HG02610 (cell line): Measurements from ENCODE around the gene ECM1.

ENCODE experiments used
- ATAC-seq: cut with Tn5 transposase; IDR thresholded peaks from one replicate; pipeline ENCODE4 v1.9.1; 2021; ENCODE audit warnings: mild to moderate bottlenecking, moderate library complexity; ENCODE audit not compliant: unreplicated experiment

The ECM1 gene

GRCh38 chr1:150511985-150512660, 4.2 kb downstream of the ECM1 start:
- ATAC-seq, result no peak

DNA sequence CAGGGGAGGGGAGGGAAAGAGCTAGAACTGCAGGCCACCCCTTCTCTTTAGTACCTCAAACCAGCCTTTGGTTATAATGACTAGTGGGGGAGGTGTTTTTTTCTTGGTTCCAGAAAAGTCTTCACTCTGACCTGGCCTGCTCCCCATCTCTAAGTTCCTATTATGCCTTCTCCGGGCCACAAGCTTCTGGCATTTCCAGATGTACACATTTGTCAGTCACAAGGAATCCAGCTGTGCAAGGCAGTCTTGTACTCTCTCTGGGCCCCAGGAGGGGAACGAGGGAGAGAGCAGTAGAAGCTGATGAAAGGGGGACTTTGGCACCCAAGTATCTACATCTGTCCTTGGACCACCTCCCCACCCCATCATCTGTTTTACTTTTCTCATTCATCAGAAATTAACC, 4.9 kb downstream of the ECM1 start:
- ATAC-seq, result no peak

DNA sequence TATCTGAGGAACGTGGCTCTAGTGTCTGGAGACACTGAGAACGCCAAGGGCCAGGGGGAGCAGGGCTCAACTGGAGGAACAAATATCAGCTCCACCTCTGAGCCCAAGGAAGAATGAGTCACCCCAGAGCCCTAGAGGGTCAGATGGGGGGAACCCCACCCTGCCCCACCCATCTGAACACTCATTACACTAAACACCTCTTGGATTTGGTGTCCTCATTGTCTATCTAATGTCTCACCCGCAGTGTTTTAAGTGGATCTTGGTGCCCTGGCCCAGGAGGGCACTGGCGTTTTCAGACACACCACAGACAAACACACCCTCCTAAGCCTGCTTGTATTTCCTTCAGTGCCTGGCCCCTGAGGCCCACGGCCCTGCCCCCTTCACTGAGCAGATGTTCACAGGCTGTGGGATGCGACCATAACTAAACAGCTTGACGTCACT, 5.5 kb downstream of the ECM1 start:
- ATAC-seq, result no peak

GRCh38 chr1:150514260-150514659, 6.4 kb downstream of the ECM1 start:
- ATAC-seq, result no peak

DNA sequence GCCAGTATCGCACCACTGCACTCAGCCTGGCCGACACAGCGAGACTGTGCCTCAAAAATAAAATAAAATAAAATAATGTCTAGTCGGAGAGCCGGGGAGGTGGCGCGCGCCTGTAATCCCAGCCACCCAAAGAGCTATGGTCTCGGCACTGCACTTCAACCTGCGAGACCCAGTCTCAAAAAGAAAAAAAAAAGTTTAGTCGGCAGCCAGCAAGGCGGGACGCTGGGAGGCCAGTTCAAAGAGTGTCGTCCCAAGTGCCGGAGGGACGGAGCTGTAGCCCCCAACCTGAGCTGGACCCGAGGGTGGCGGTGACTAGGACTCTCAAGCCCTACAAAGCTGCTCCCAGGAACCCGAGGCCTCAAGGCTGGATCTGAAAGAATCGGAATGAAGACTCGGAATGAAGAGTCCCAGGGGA, 7.0 kb downstream of the ECM1 start:
- no peak for ATAC-seq

GRCh38 chr1:150515328-150516049, 7.6 kb downstream of the ECM1 start, which contains the start of gene FALEC:
FALEC (plus strand) TSS chr1:150515752.
- peak; percentile 97 for ATAC-seq

DNA sequence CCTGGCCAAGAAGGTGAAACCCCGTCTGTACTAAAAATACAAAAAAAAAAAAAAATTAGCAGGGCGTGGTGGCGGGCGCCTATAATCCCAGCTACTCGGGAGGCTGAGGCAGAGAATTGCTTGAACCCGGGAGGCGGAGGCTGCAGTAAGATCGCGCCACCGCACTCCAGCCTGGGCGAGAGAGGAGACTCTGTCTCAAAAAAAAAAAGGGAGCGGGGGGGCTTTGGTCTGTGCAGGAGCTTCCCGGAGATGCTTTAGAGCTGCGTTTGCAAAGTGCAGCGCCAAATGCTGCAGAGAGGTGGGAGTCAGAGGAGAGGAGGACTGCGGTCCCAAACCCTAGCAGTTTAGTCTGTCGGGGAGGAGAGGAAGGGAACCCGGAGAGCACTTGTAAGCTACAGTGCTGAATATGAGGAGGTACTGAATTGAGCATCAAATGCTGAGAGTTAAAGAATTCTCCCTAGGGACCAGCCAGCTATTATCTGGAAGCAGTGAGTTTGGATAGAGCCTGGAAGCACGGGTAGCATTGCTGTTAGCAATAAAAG, 8.2 kb downstream of the ECM1 start:
- no peak for ATAC-seq

- ATAC-seq, result no peak
Observed at GRCh38 chr1:150516616-150517015, 8.7 kb downstream of the ECM1 start.

GRCh38 chr1:150521196-150521968, 13.5 kb downstream of the ECM1 start:
- ATAC-seq, result no peak

DNA sequence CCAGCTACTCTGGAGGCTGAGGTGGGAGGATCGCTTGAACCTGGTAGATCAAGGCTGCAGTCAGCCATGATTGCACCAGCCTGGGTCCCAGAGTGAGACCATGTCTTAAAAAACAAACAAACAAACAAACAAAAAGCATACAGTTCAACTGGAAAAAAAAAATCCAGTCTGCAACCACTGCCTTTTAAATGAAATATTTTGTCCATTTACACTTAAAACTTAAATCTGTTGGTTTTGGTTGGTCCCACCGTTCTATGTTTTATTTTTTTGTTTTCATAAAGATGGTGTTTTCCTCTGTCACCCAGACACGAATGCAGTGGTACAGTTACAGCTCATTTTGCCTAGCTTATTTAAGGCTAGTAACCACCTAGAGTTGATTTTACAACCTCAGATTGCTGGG, 17.4 kb downstream of the ECM1 start:
- ATAC-seq, result no peak

DNA sequence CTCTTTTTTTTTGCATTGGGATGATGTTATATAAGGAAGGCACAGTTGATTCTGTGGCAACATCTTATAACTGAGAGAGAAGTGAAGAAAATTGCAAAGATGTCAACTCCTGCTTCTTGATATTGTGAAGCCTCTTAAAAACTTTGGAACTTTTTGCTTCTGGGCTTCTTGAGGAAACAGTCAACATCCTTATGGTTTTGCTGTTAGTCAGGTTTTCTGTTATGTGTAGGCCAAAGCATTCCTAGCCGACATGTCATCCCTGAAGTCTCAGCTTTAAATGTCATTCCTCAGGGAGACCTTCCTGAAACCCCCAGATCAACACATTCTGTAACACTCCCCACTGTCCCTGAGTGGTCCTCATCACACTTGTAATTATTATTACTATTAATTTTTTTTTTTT, 20.3 kb downstream of the ECM1 start:
- no peak for ATAC-seq

DNA sequence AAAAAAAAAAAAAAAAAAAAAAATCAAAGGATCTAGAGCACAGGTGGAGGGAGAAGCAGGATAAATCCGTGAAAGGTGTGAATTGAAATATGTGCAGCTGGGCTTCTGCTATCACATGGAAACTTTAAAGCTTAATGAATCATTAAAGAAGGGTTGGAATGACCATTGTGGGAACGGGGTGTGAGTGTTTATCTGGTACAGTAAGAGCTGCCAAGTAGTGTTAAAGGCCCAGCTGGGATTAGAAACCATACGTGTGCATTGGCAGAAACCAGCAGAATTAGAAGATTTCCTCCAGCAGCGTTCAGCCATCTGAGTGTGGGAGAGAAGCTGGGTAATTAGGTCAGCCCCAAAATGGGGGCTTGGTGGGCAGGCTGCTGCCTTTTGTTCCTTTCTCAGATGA, 21.1 kb downstream of the ECM1 start:
- no peak for ATAC-seq

DNA sequence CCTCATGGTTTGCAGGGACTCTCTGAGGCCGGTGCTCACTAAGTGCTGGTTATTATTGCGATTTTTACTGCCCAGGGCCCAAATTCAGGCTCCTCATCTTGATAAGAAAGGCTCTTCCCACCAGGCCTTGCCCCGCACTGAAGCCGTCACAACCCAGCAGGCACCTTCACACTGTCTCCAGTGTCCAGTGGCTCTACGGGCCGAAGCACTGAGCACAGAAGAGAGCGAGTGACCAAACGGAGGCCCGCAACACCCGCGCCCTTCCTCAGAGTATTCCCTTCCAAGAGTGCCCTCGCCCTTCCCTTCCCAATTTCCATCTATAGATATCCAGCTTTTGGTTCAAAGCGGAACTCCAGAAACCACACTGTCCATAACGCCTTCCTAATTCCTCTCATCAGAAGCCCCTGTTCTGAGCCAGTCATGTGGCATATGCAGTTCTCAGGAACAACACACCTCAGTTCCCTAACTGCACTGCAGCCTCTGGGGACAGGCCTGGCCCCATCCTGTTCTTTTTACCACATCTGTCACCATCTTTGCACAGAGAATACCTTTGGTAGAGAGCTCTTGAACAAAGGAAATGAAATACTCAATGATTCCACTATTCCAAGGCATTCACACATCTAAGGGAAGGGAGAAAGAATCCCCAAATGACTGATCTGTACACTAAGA, 22.7 kb downstream of the ECM1 start:
- ATAC-seq, result no peak

GRCh38 chr1:150532860-150533259, 25.0 kb downstream of the ECM1 start:
- no peak for ATAC-seq

- no peak for ATAC-seq
Observed at GRCh38 chr1:150534002-150534401, 26.1 kb downstream of the ECM1 start.

- ATAC-seq, result no peak
Observed at GRCh38 chr1:150535511-150536287, 27.8 kb downstream of the ECM1 start.

- ATAC-seq, result no peak
Observed at GRCh38 chr1:150536836-150537731, 29.2 kb downstream of the ECM1 start.

DNA sequence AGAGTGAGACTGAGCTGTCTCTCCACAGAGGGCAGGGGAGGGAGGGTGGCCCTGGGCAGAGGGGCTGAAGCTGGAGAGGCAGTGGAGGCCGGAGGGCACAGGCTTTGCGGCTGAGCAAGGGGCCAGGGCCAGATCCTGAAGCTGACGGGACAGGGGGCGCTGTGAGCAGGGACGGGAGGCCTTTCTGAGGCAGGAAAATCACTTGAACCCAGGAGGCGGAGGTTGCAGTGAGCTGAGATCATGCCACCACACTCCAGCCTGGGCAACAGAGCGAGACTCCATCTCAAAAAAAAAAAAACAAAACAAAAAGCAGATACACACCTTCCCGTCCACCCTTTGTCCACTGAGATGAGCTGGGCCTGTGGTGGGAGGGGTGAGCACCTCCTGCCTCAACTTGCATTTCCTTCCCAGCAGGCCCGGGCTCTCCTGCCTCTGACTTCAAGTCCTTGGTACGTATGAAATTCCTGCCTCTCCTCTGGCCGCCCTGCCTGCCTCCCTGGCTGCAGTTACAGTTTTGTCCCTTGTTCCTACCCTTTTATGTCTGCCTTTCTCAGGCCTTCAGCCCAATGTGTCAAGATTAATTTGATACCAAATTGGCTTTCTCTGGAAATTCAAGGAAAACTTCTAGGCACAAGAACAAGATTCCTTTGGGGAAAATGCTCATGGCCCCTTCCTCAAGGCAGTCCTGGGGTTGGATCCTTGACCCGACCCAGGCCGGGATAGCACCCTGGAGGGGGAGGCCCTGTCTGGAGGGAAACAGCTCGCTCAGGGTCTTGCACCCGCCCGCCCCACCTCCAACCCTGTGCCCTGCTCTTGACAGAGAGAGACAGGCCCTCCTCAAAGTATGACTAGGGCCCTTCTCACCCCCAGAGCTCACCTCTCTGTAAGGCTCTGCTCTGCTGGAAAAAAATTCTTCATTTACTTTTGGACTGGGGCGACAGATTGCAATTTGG, 30.1 kb downstream of the ECM1 start:
- no peak for ATAC-seq
